ENCODE measurements around the gene N4BP2L2.

DNA sequence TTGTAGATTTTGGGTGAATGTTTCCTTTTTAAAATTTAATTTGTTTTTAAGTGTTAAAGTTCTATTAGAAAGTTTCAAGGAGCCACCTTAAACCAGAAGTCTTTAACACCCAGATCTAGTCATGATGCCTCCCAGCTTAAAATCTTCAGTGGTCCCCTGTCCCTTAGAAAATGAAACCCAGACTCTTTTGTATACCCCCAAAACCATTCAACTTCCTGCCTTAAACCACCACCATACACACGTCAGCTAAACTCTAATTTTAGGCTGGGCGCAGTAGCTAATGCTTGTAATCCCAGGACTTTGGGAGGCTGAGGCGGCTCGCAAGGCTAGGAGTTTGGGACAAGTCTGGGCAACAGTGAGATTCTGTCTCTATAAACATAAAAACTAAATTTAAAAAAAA, 148.5 kb downstream of the N4BP2L2 start:
- TF ChIP-seq, protein P1, sequence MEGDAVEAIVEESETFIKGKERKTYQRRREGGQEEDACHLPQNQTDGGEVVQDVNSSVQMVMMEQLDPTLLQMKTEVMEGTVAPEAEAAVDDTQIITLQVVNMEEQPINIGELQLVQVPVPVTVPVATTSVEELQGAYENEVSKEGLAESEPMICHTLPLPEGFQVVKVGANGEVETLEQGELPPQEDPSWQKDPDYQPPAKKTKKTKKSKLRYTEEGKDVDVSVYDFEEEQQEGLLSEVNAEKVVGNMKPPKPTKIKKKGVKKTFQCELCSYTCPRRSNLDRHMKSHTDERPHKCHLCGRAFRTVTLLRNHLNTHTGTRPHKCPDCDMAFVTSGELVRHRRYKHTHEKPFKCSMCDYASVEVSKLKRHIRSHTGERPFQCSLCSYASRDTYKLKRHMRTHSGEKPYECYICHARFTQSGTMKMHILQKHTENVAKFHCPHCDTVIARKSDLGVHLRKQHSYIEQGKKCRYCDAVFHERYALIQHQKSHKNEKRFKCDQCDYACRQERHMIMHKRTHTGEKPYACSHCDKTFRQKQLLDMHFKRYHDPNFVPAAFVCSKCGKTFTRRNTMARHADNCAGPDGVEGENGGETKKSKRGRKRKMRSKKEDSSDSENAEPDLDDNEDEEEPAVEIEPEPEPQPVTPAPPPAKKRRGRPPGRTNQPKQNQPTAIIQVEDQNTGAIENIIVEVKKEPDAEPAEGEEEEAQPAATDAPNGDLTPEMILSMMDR (IDR thresholded peaks at IDR 0.05; ENCODE audit: borderline replicate concordance, extremely low read depth, low read length, poor library complexity, severe bottlenecking): no peak
- no peak for TF ChIP-seq EZH2 (IDR thresholded peaks at IDR 0.05; ENCODE audit: borderline replicate concordance, low read depth, low read length, severe bottlenecking)
